Measurements from ENCODE around the gene DISC1. TPM values are rescaled to one million over a fixed set of nuclear protein-coding genes. Genes with fewer than 3 reads are reported as not detected.

DISC1 gene
- total RNA-seq, 1 experiment from 2014 or later: 2.1 TPM

- ChIA-PET CTCF (interaction anchor here (0.5 to 1.3 kb wide), 4 partner anchors 25 to 1247 kb away, joined by 3 to 5 read pairs (median 4); no protein-coding TSS in a partner anchor), POLR2A (interaction anchor here (1.0 kb wide), 1 partner anchor 260 kb away, joined by 3 read pairs; no protein-coding TSS in a partner anchor)
- Mint-ChIP-seq H3K4me3 (ENCODE audit: unreplicated experiment) (no peak overlapping the region), H3K9me3 (ENCODE audit: unreplicated experiment) (no peaks in the 10 kb centered on the region), H3K36me3 (ENCODE audit: insufficient read depth, unreplicated experiment) (no peaks in the 10 kb centered on the region), H3K4me1 (ENCODE audit: insufficient read depth, unreplicated experiment) (peaks cover 5% of the 10 kb centered on the region), H3K27me3 (ENCODE audit: insufficient read depth, unreplicated experiment) (no peaks in the 10 kb centered on the region), H3K27ac (ENCODE audit: low read depth, unreplicated experiment) (no peak overlapping the region)
- no TSS peak for BruUV-seq (replicated peaks)
- no peak for TF ChIP-seq CTCF (IDR thresholded peaks at IDR 0.05; ENCODE audit: unreplicated experiment)
- DNase-seq (ENCODE audit: unreplicated experiment): no peak
- intact Hi-C loops (cut with micrococcal nuclease): no loop called here
Measured at GRCh38 chr1:232017057-232017456, 390.5 kb downstream of the DISC1 start.

GRCh38 chr1:232017759-232018158 is 391.2 kb downstream of the DISC1 start:
- CTCF ChIA-PET: interaction anchor here (0.6 to 1.1 kb wide), 2 partner anchors 74 to 191 kb away, joined by 4 read pairs; no protein-coding TSS in a partner anchor
- no peak for TF ChIP-seq CTCF (IDR thresholded peaks at IDR 0.05; ENCODE audit: unreplicated experiment)
- POLR2A ChIA-PET: interaction anchor here (1.0 kb wide), 1 partner anchor 274 kb away, joined by 3 read pairs; no protein-coding TSS in a partner anchor
- Mint-ChIP-seq H3K27me3 (ENCODE audit: insufficient read depth, unreplicated experiment) (no peaks in the 10 kb centered on the region), H3K4me3 (ENCODE audit: unreplicated experiment) (no peak overlapping the region), H3K9me3 (ENCODE audit: unreplicated experiment) (no peaks in the 10 kb centered on the region), H3K36me3 (ENCODE audit: insufficient read depth, unreplicated experiment) (no peaks in the 10 kb centered on the region), H3K4me1 (ENCODE audit: insufficient read depth, unreplicated experiment) (peaks cover 5% of the 10 kb centered on the region), H3K27ac (ENCODE audit: low read depth, unreplicated experiment) (no peak overlapping the region)
- DNase-seq (ENCODE audit: unreplicated experiment): no peak
- no TSS peak for BruUV-seq (replicated peaks)
- intact Hi-C loops (cut with micrococcal nuclease): no loop called here

- BruUV-seq (replicated peaks): no TSS peak
- no peak for TF ChIP-seq CTCF (IDR thresholded peaks at IDR 0.05; ENCODE audit: unreplicated experiment)
- POLR2A ChIA-PET: interaction anchor here (0.7 to 1.0 kb wide), 2 partner anchors 15 to 273 kb away, joined by 3 read pairs; no protein-coding TSS in a partner anchor
Measured at GRCh38 chr1:232018231-232019025, 391.8 kb downstream of the DISC1 start.

GRCh38 chr1:232019026-232019340 is 392.4 kb downstream of the DISC1 start:
- POLR2A ChIA-PET: interaction anchor here (0.7 kb wide), 1 partner anchor 14 kb away, joined by 3 read pairs; no protein-coding TSS in a partner anchor
- CTCF ChIA-PET: interaction anchor here (0.6 kb wide), 1 partner anchor 817 kb away, joined by 3 read pairs; no protein-coding TSS in a partner anchor
- Mint-ChIP-seq H3K27me3 (ENCODE audit: insufficient read depth, unreplicated experiment) (no peaks in the 10 kb centered on the region), H3K4me1 (ENCODE audit: insufficient read depth, unreplicated experiment) (peaks cover 5% of the 10 kb centered on the region), H3K27ac (ENCODE audit: low read depth, unreplicated experiment) (no peak overlapping the region), H3K9me3 (ENCODE audit: unreplicated experiment) (no peaks in the 10 kb centered on the region), H3K36me3 (ENCODE audit: insufficient read depth, unreplicated experiment) (no peaks in the 10 kb centered on the region), H3K4me3 (ENCODE audit: unreplicated experiment) (no peak overlapping the region)
- TF ChIP-seq CTCF (IDR thresholded peaks at IDR 0.05; ENCODE audit: unreplicated experiment): no peak
- intact Hi-C loops (cut with micrococcal nuclease): no loop called here
- BruUV-seq (replicated peaks): no TSS peak
- DNase-seq (ENCODE audit: unreplicated experiment): no peak

More at GRCh38 chr1:232018231-232019025, 391.8 kb downstream of the DISC1 start:
- no peak overlapping the region for H3K27ac Mint-ChIP-seq (ENCODE audit: low read depth, unreplicated experiment)
- no peaks in the 10 kb centered on the region for H3K36me3 Mint-ChIP-seq (ENCODE audit: insufficient read depth, unreplicated experiment)
- intact Hi-C loops (cut with micrococcal nuclease): no loop called here
- CTCF ChIA-PET: interaction anchor here (0.6 to 1.1 kb wide), 3 partner anchors 74 to 818 kb away, joined by 3 to 4 read pairs (median 4); no protein-coding TSS in a partner anchor
- no peak for DNase-seq (ENCODE audit: unreplicated experiment)
- no peaks in the 10 kb centered on the region for H3K27me3 Mint-ChIP-seq (ENCODE audit: insufficient read depth, unreplicated experiment)
- peaks cover 5% of the 10 kb centered on the region for H3K4me1 Mint-ChIP-seq (ENCODE audit: insufficient read depth, unreplicated experiment)
- H3K4me3 Mint-ChIP-seq (ENCODE audit: unreplicated experiment): no peak overlapping the region
- no peaks in the 10 kb centered on the region for H3K9me3 Mint-ChIP-seq (ENCODE audit: unreplicated experiment)

Measured in MCF 10A (cell line).